ENCODE measurements around the gene VWA5B2.

VWA5B2 gene

DNA sequence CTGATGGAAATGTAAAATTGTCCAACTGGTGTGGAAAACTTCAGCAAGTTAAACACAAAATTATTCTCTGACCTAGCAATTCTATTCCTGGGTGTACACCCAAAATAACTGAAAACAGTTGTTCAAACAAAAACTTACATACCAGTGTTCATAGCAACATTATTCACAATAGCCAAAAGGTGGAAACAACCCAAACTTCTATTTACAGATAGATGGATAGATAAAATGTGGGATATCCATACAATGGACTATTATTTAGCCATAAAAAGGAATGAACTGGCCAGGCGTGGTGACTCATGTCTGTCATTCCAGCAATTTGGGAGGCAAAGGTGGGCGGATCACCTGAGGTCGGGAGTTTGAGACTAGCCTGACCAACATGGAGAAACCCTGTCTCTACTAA lies 6.9 kb upstream of the VWA5B2 start:
- no peak for FAIRE-seq
- no peak for DNase-seq (ENCODE audit: insufficient read length, low spot score)

DNA sequence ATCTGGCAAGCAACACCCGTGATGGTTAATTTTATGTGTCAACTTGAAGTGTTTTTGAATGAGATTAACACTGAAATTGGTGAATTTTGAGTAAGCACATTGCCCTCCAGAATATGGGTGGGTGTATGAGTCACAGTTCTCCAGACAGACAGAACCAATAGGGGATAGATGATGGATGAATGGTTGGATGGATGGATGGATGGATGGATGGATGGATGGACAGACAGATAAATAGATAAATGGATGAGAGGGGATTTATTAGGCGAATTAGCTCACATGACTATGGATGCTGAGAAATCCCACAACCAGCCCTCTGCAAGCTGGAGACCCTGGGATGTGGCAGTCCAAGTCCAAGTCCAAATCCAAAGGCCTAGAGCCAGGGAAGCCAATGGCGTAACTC lies 5.4 kb upstream of the VWA5B2 start:
- FAIRE-seq (no peak), DNase-seq (ENCODE audit: insufficient read length, low spot score) (no peak)

DNA sequence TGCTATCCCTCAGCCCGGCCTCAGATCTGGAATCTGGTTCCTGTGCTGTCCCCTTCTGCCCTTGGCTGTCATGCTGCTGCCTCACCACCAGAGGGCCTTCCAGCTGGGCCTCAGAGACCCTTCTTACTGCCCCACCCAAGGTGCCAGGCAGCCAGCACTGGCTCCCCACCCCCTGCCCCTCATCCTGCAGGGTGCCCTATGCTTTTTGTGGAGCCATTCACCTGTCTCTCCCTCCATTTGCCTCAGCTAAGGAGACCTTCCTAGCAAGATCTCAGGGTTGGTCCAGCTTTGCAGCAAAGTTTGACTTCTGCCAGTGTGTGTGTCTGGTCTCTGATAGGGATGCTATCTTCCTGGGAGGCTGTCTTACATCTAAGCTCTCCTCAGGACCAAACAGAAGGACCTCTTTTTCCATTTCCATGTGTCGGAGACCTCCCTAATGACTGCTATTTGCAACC lies 1.9 kb upstream of the VWA5B2 start:
- peak; percentile 16 for FAIRE-seq
- peak; percentile 67 for DNase-seq (ENCODE audit: insufficient read length, low spot score)

DNA sequence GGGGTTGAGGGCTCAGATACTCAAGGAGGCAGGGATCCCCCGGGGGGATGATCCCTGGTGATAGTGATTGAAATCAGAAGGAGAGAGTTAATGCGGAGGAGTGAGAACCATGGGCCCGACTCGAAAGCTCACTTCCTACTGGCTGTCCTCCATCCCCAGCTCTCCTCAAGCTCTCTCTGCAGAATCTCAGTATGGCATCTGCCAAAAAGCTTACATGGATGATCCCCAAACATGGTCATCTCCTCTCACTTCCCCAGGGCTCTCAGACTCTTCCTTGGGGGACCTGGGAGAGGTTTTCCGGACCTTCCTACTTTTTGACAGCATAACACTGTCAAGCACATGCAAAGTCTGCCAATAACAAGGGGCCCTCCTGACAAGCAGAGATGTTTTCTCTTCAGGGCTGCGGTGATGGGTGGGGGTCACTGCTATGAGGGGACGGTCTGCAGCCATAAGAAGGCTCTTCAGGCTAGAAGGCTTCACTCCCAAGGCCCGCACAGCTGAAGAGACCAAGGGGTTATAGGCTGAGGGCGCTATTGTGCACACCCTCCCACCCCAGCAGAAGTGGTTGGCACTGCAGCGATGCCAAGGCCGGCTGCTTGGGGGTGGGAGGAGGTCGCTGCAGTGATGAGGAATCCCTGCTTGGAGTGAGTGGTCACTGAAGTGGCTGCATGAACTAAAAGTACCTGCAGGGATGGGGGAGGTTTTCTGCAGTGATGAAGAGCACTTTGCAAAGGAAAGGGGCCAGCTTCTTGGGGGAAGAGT lies 828 bp upstream of the VWA5B2 start:
- DNase-seq (ENCODE audit: insufficient read length, low spot score) (no peak), FAIRE-seq (no peak)

DNA sequence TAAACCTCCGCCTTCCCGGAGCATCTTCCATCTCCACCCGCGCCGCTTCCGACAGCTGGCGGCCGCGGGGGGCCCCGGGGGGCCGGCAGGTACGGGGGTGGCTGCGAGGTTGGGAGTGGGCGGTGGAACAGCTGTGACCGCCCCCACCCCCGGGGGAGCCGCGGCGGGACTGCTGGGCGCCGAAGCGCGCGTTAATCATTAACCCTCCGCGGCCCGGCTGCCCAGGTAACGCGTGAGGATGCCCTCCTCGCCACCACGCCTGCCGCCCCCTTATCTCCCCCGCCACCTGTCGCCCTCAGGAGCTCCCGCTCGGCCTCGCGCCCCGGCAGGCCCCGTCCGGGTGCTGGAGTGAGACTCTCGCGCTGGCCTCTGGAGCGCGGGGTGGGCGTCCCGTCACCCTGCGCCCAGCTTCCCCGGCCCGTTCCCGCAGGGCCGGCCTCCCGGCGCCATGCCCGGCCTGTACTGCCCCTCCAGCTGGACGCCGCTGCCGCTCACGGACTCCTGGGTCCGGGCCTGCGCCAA lies 757 bp downstream of the VWA5B2 start:
- FAIRE-seq (no peak), DNase-seq (ENCODE audit: insufficient read length, low spot score) (no peak)

DNA sequence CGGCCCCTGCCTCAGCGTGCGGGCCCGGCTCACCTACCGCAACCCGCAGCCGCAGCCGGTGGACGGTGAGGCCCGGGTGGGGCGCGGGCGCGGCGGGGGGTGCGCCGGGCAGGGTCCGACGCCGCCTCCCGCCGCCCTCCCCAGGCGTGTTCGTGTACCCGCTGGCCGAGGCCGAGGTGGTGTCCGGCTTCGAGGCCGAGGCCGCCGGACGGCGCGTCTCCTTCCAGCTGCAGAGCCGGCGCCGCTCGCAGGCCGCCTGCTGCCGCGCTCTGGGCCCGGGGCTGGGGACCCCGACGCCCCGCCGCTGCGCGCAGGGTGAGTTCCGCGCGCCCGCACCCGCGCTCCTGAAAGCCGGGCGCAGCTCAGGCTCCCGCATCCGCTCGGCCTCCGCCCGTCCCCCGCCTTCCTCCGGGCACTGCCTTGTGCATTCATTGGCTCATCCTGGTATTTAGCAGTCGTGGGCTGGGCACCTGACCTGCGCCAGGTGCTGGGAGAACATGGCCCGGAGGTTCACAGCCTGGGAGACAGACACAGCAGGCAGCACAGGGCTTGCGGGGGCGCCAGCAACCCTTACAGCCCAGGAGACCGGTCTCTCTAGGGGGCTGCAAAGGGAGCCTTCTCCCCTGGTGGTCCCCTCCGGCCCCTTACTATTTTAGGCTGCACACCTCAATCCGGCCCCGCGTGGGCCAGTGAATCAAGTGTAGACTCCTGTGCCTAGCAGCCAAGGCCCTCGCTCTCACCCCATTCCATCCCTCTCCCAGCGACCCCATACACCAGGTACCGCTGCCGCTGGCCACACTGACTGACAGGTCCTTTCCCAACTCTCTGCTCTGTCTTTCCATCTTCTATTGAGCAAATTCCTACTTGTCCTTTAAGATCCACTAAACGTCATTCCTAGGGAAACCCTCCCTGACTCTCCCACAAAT lies 1.5 kb downstream of the VWA5B2 start:
- no peak for FAIRE-seq
- no peak for DNase-seq (ENCODE audit: insufficient read length, low spot score)

DNA sequence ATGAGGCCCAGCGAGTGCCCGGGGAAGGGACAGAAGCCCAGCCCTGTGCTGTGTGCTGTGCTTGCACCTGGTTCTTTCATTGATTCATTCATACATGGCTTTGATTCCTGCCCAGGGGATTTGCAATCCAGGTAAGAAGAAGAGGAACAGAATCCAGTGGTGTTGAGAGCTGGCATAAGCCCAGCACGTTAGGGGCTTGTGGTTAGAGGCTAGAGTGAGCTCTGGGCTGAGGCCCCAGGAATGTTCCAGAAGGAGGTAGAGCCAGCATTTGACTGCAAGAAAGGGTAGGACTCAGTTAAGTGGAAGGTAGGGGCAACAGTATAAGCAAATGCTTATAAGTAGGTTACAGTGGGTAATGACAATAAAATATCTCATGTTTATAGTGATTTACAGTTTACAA lies 2.3 kb downstream of the VWA5B2 start:
- DNase-seq (ENCODE audit: insufficient read length, low spot score) (no peak), FAIRE-seq (no peak)

DNA sequence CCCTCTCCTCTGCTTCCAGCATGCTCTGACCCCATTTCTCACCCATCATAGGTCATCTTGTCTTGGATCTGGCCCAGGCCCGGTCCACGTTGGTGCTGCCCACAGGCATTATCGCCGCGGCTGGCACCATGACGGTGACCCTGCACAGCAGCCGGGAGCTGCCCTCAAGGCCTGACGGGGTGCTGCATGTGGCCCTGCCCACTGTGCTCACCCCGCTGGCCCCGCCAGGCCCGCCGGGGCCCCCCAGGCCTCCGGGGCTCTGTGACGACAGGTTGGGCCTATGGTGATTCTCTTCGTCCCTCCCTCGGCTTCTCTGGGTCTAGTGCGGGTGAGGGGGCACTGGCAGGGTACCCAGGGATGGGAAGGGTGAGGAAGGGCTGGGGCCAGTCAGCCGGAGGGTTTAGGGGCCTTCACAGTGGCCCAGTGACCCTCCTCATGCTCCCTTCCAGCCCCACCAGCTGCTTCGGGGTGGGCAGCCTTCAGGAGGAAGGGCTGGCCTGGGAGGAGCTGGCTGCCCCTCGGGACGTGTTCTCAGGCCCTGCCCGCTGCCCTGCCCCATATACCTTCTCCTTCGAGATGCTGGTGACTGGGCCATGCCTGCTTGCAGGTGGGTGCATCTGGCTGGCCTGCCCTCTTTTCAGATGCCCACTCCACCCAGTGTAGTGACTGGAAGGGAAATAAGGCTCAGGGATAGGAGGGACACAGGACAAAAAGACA lies 3.9 kb downstream of the VWA5B2 start:
- FAIRE-seq, result no peak
- no peak for DNase-seq (ENCODE audit: insufficient read length, low spot score)

DNA sequence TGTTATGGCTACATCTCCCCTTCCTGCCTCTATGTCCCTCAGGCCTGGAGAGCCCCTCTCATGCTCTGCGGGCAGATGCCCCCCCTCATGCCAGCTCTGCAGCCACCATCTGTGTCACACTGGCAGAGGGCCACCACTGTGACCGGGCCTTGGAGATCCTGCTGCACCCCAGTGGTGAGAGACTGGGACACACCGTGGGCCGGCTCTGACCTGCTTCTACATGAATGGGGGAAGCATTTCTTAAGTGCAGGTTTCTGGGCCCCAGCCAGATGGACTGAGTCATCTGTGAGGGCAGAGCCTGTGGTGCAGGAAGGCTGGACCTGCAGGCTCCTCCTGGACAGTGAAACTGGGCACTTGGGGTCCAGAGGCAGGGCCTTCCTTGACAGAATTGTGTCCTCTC lies 4.8 kb downstream of the VWA5B2 start:
- DNase-seq (ENCODE audit: insufficient read length, low spot score) (peak; percentile 89), FAIRE-seq (peak; percentile 33)

DNA sequence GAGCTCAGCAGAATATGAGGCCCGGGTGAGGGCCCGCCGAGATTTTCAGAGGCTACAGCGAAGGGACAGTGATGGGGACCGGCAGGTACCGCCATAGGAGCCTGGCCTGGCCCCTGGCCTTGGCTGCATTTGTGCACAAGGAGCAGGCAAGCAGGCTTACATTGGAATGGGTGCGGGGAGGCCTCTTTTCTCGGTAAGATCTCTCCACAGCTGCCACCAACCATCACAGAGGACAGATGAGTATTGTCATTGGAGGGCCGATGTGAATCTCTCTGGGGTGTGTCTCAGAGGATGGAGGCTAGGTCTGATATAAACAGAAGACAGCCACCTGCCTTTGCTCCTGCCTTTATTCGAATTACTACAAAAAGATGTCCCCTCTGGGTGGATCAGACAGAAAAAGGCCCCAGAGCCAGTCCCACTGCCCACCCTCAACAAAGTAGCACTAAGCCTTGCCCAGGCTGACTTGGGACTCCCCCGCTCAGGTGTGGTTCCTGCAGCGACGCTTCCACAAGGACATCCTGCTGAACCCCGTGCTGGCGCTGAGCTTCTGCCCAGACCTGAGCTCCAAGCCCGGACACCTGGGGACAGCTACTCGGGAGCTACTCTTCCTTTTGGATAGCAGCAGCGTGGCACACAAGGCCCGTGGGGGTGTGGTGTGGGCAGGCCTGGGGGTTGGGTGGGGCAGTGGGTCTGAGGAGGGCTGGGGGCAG lies 5.4 kb downstream of the VWA5B2 start:
- DNase-seq (ENCODE audit: insufficient read length, low spot score), result no peak

DNA sequence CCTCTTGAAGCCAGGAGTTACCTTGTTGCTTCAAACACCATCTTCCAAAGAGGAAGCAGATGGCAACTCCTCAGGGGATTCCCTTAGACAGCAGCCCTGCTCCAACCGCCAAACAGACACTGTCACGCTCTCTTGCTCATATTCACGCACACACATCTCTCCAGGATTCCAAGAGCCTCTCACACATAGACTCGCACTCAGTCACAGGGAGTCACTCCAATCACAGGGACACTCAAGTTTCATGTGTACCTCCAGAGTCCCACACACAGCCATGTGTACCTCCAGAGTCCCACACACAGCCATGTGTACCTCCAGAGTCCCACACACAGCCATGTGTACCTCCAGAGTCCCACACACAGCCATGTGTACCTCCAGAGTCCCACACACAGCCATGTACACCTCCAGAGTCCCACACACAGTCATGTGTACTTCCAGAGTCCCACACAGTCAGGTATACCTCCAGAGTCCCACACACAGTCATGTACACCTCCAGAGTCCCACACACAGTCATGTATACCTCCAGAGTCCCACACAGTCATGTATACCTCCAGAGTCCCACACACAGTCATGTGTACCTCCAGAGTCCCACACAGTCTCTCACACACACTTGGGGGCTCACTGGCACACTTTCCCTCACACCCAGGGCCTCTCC lies 6.1 kb downstream of the VWA5B2 start:
- FAIRE-seq, result no peak

More for the DNA sequence above, 5.4 kb downstream of the VWA5B2 start:
- no peak for FAIRE-seq

DNA sequence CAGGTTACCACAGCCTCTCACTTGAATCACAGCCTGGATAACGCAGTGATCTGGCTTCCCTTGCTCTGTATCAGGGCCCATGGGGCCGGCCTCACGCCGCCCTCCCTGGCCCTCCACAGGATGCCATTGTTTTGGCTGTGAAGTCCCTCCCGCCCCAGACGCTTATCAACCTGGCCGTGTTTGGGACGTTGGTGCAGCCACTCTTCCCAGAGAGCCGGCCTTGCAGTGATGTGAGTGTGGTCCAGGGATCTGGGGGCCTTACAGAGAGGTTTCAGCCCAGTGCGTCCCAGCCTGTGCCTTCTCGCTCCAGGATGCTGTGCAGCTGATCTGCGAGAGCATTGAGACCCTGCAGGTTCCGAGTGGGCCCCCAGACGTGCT lies 6.6 kb downstream of the VWA5B2 start:
- no peak for DNase-seq (ENCODE audit: insufficient read length, low spot score)
- no peak for FAIRE-seq

More for the DNA sequence above, 6.1 kb downstream of the VWA5B2 start:
- DNase-seq (ENCODE audit: insufficient read length, low spot score), result no peak

DNA sequence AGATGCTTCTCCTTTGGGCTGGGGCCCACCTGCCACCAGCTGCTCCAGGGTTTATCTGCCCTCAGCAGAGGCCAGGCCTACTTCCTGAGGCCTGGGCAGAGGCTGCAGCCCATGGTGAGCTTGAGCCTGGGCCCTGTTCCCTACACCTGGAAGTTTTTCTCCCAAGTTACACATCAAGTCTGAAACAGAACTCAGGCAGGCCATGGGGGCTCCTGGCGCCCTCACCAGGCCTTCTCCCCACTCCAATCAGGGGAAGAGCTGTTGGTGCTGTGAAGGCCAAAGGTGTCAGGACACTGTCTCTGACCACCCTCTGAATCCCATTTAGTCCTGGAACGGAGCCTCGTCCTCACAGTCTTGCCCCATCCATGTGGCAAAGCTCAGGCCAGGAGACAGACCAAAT lies 7.3 kb downstream of the VWA5B2 start:
- no peak for DNase-seq (ENCODE audit: insufficient read length, low spot score)
- FAIRE-seq, result no peak

DNA sequence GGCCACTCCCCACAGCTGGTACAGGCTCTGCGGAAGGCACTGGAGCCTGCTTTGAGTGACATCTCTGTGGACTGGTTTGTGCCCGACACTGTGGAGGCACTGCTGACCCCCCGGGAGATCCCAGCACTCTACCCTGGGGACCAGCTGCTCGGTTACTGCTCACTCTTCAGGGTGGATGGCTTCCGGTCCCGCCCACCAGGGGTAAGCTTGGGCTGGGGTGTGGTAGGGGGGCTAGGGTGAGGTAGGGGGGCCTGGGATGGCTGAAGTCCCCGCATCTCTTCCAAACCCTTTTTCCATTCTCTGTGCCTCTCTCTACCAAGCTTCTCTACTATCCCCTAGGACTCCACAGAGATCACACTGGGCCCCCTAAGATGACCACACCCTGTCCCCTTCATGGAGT lies 7.8 kb downstream of the VWA5B2 start:
- DNase-seq (ENCODE audit: insufficient read length, low spot score) (no peak), FAIRE-seq (no peak)

DNA sequence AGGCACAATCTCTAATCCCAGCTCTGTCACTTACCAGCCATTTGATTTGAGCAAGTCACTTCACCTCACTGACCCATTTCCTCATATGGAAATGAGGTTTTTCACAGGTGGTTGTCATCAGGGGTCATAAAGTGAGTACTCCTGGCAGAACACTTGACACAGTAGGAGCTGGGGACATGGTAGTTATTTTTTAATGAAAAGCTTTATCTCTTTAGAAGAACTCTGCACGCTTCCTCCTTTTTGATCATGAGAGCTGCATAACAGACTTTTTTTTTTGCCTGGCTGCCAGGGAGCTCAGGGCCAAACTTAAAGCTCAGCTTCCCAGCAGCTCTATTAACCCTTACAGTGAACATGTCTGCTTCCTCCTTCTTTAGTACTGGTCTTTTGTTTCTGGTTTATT lies 8.4 kb downstream of the VWA5B2 start:
- DNase-seq (ENCODE audit: insufficient read length, low spot score) (no peak), FAIRE-seq (no peak)

DNA sequence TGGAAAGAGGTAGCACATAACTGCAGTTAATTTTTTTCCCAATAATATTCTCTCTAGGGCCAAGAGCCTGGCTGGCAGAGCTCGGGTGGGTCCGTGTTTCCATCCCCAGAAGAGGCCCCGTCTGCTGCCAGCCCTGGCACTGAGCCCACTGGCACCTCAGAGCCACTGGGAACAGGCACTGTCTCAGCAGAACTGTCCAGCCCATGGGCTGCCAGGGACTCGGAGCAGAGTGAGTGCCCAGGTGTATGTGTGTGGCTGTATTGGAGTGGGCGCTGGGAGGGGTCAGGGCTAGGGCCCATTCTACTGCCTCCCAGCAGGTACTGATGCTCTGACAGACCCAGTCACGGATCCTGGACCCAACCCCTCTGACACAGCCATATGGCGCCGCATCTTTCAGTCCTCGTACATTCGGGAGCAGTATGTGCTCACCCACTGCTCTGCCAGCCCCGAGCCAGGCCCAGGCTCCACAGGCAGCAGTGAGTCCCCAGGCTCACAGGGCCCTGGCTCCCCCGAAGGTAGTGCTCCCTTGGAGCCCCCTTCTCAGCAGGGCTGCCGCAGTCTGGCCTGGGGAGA lies 8.9 kb downstream of the VWA5B2 start:
- FAIRE-seq (no peak), DNase-seq (ENCODE audit: insufficient read length, low spot score) (no peak)

DNA sequence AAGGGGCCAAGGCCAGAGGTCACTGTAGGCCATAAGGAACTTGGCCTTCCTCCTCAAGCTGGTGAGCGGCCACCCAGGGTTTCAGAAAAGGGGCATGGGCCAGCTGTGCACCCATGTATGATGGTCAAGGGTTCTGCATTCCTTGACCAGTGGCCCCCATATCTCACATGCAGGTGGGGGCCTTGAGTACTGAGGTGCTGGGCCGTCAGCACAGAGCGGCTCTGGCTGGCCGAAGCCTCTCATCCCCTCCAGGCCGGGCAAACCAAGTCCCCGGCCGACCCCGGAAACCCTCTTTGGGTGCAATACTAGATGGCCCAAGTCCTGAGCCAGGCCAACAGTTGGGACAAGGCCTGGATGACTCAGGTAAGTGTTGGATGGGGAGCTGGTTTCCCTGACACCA lies 9.8 kb downstream of the VWA5B2 start:
- no peak for DNase-seq (ENCODE audit: insufficient read length, low spot score)
- FAIRE-seq, result no peak

DNA sequence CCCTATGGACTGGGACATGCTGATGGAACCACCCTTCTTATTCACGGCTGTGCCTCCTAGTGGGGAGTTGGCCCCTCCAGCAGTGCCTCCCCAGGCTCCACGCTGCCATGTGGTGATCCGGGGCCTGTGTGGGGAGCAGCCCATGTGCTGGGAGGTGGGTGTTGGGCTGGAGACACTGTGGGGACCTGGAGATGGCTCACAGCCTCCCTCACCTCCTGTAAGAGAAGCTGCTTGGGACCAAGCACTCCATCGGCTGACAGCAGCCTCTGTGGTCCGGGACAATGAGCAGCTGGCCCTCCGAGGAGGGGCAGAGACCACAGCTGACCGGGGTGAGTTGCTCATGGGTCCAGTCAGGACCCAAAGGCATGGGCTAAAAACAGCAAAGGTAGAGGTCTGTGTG lies 10.3 kb downstream of the VWA5B2 start:
- no peak for DNase-seq (ENCODE audit: insufficient read length, low spot score)
- no peak for FAIRE-seq

DNA sequence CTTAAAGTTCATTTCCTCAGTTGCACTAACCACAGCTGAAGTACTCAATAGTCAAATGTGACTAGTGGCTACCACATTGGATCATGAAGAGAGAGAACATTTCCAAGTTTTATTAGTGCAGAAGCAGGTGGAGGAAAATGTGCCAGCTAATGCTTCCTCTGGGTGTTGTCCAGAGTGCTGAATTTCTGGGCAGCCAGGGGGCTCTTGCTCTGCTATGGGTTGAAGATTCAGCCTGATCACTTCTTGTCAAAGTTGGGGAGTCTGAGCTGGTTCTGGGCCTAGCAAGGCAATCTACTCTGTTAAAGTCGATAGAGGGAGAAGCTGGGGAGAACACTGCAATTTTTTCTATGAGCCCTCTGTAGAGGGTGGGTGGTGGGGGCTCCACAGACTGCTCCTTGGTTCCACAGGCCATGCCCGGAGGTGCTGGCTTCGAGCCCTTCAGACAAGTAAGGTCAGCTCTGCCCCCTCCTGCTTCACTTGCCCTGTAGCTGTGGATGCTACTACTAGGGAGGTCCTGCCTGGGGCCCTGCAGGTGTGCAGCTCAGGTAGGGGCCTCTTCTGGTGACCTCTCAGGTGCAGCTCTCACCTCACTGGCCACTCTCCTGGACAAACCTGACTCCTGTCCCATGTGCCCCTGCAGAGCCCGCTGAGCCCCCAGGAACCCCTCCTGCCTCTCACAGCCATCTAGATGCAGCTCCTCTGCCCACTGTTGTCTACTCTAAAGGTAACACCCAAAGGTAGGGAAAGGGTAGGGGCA lies 11.2 kb downstream of the VWA5B2 start:
- FAIRE-seq, result no peak

More for the DNA sequence above, 11.2 kb downstream of the VWA5B2 start:
- DNase-seq (ENCODE audit: insufficient read length, low spot score), result no peak
